HG02588 (cell line): Measurements from ENCODE around the gene RSPRY1.
A peak's percentile ranks its signal among the peaks of the same experiment; 100 is the strongest.
"Not testable (repeated sequence)": the region's sequence is repeated elsewhere in the genome, so short reads cannot be mapped to it uniquely, and the experiment has no call there.

Experiments
- ATAC-seq: cut with Tn5 transposase; IDR thresholded peaks from one replicate; pipeline ENCODE4 v1.9.1; 2021; ENCODE audit warnings: mild to moderate bottlenecking, moderate library complexity; ENCODE audit not compliant: unreplicated experiment

RSPRY1 gene

GRCh38 chr16:57185446-57185944 is 634 bp upstream of the RSPRY1 start:
- ATAC-seq, result peak; percentile 36

- ATAC-seq, result no peak
These were observed 1.0 kb downstream of the RSPRY1 start for GRCh38 chr16:57186872-57187854.

DNA sequence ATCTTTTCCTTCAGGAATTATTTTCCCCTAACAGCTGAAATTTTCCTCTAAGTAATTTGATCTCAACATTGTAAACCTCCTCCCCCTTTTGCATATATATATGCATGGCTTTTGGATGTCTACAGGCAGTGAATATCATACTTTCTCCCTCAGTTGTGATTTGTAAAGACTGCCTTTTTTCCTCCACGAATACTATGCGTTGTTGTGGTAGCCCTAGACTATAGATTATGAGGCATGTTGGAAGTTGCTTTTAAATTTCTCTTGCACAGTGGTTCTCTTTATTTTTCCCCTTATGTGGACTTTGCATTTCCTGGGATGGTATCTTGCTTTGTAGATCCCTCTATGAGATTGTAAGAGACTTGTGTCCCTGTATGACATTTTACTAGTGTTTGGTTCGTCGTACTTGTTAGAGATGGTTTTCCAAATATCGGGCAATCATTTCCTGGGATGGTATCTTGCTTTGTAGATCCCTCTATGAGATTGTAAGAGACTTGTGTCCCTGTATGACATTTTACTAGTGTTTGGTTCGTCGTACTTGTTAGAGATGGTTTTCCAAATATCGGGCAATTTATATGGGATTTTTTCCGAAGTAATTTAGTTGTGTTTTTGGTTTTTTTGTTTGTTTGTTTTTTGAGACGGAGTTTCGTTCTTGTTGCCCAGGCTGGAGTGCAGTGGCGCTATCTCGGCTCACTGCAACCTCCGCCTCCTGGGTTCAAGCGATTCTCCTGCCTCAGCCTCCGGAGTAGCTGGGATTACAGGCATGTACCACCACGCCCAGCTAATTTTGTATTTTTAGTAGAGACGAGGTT is 2.0 kb downstream of the RSPRY1 start:
- ATAC-seq, result not testable (repeated sequence)

DNA sequence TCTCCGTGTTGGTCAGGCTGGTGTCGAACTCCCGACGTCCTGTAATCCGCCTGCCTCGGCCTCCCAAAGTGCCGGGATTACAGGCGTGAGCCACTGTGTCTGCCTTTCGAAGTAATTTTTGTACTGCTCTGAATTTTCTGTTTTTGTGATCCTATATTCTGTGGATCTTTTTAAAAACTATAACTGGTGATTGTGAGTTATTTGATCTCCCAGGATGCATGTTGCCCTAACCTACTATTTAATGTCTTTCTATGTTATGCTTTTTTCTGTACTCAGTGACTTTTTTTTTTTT is 2.5 kb downstream of the RSPRY1 start:
- no peak for ATAC-seq

DNA sequence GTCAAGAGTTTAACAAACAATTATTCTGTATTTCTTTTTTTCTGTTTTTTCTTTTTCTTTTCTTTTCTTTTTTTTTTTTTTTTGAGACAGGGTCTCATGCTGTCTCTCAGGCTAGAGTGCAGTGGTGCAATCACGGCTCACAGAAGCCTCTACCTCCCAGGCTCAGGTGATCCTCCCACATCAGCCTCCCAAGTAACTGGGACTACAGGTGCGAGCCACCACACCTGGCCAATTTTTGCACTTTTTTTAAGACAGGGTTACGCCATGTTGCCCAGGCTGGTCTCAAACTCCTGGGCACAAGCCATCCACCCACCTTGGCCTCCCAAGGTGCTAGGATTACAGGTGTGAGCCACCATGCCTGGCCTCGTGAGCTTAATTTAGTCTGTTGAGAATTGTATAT is 3.4 kb downstream of the RSPRY1 start:
- not testable (repeated sequence) for ATAC-seq

GRCh38 chr16:57190136-57190535 is 4.0 kb downstream of the RSPRY1 start:
- no peak for ATAC-seq

- no peak for ATAC-seq
These were observed 5.0 kb downstream of the RSPRY1 start for GRCh38 chr16:57191056-57191571.

- ATAC-seq, result no peak
These were observed 6.0 kb downstream of the RSPRY1 start for GRCh38 chr16:57192146-57192545.

DNA sequence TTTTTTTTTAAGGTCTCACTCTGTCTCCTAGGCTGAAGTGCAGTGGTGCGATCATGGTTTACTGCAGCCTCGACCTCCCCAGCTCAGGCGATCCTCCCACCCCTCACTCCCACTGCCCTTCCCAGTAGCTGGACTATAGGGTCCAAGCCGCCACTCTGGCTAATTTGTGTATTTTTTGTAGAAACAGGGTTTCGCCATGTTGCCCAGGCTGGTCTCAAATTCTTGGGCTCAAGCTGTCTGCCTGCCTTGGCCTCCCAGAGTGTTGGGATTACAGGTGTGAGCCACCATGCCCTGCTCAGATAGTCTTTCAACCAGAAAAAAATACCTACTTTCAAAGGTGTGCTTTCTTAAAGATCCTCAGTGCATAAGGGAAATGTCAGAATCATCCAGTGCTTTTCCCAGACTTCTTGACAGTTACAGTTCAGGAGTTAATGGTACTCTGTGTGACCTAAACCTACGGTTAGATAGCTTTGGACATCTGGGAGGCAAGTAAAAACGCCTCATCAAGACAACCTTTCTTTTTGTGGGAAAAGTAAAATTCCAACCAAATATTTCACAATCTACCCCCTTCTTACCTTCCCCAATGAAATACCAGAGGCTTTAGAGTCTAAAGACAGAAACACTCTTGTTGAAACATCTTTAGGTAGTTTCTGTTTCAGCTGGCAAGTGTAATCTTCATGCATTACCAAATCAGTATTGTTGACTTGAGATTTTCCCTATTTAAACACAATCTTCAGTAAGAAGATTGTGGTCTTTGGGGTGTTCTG is 6.8 kb downstream of the RSPRY1 start:
- no peak for ATAC-seq

- no peak for ATAC-seq
These were observed 8.4 kb downstream of the RSPRY1 start for GRCh38 chr16:57194512-57194911.

DNA sequence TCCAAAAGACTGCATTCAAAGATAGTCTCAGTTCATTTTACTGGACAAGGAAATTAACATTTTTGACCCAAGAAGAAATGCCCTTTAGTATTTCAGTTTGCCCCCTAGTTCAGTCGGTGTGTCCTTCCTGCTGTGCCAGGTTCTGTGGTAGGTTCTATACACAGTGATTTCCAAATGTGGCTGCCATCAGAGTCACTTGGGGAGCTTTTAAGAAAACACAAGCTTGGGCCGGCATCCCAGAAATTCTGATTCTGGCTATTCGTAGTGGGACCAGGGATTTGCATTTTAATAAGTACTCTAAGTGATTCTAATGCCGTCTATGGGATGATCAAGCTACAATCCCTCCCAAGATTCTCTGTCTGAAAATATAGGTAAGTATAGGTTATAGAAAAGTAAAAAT is 10.2 kb downstream of the RSPRY1 start:
- ATAC-seq, result no peak

- no peak for ATAC-seq
These were observed 10.6 kb downstream of the RSPRY1 start for GRCh38 chr16:57196753-57197152.

DNA sequence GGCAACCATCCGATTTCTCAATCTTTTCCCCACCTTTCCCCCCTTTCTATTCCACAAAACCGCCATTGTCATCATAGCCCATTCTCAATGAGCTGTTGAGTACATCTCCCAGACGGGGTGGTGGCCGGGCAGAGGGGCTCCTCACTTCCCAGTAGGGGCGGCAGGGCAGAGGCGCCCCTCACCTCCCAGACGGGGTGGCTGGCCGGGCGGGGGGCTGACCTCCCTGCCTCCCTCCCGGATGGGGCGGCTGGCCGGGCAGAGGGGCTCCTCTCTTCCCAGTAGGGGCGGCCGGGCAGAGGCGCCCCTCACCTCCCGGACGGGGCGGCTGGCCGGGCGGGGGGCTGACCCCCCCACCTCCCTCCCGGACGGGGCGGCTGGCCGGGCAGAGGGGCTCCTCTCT is 14.2 kb downstream of the RSPRY1 start:
- ATAC-seq, result not testable (repeated sequence)

GRCh38 chr16:57200926-57201325 is 14.8 kb downstream of the RSPRY1 start:
- not testable (repeated sequence) for ATAC-seq

DNA sequence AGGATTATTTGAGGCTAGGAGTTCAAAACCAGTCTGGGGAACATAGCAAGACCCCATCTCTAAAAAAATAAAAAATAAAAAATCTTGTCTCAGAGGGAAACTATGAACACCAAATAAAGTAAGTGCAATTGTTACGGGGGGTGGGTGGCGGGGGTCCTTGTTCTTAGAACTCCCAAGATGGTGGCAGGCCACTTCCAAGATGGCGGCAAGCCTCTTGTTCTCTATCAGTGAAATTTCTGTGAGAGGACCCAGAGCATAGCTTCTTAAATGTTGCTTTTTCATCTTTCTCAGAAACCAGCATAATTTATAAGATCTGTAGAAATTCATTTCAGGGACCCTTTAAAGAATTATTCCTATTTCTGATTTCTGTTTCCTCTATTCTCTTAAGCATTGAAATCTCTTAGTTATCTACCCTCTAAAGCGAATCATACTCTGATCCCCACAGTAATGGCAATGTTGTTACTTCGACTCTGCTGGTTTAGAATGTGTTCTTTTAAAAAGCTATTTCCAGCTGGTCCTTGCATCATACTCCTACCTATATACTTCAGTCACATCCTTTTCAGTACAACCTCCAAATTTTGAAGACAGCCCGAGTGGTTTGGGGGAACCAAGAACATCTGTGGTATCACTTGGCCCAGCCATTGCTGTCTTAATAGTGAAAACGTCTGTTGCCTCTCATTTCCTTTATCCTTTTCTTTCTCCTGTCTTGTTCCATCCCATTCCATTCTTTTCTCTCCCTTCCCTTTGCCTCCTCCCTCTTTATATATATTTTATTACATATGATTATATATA is 16.2 kb downstream of the RSPRY1 start:
- no peak for ATAC-seq

GRCh38 chr16:57203451-57203850 is 17.3 kb downstream of the RSPRY1 start:
- ATAC-seq, result no peak

DNA sequence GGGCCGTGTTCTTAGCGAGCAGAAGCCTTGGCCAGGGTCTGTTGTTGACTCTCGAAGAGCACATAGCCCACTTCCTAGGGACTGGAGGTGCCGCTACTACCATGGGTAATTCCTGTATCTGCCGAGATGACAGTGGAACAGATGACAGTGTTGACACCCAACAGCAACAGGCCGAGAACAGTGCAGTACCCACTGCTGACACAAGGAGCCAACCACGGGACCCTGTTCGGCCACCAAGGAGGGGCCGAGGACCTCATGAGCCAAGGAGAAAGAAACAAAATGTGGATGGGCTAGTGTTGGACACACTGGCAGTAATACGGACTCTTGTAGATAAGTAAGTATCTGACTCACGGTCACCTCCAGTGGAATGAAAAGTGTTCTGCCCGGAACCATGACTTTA is 18.5 kb downstream of the RSPRY1 start:
- ATAC-seq, result no peak

GRCh38 chr16:57208926-57209325 is 22.8 kb downstream of the RSPRY1 start:
- ATAC-seq, result no peak

- ATAC-seq, result no peak
These were observed 23.7 kb downstream of the RSPRY1 start for GRCh38 chr16:57209780-57210179.

- ATAC-seq, result no peak
These were observed 27.3 kb downstream of the RSPRY1 start for GRCh38 chr16:57213462-57213861.
